SHP77 (cell line): ENCODE data around the gene STK40.

ENCODE experiments used
- DNase-seq, 2 experiments: peaks; one replicate each; lab custom pipeline; 2025; lab: John Stamatoyannopoulos, UW

STK40 gene

GRCh38 chr1:36369061-36369861 is 16.5 kb downstream of the STK40 start:
- peak; percentile 54 to 56 for DNase-seq

DNA sequence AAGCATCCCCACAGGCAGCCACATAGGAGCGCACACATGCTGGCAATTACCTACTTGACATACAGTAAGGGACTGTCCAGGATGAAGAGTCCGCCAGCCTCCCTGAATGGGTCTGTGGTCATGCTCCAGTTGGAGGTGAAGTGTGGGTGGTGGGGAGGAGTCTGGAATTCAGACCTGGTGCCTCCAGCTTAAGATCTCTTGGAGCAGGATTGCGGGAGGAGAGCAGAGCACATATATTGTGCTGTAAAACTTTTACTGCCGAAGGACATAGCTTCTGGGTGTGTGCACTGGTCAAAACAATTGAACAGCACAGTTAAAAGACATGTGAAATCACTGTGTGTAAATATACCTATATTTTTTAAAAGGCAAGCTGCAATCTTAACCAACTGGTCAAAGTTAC is 17.9 kb downstream of the STK40 start:
- DNase-seq: no peak

DNA sequence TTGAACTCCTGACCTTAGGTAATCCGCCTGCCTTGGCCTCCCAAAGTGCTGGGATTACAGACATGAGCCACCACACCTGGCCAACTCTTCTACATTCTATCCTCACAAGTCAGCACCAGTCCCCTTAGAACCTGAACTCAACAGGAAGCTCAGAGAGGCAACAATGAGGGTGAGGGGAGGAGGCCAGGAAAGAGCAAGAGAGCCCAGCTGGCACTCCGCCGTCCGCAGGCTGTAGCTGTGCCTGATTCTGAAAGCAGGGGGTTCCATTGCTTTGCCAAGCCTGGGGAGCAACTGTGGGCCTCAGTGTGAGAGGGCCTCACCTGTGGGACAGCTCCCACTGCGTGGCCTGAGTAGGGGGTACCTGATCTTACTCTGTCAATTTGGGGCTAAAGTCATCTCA is 18.7 kb downstream of the STK40 start:
- DNase-seq: no peak

GRCh38 chr1:36366091-36366661 is 19.5 kb downstream of the STK40 start:
- no peak for DNase-seq

GRCh38 chr1:36365381-36365780 is 20.3 kb downstream of the STK40 start:
- DNase-seq: no peak

DNA sequence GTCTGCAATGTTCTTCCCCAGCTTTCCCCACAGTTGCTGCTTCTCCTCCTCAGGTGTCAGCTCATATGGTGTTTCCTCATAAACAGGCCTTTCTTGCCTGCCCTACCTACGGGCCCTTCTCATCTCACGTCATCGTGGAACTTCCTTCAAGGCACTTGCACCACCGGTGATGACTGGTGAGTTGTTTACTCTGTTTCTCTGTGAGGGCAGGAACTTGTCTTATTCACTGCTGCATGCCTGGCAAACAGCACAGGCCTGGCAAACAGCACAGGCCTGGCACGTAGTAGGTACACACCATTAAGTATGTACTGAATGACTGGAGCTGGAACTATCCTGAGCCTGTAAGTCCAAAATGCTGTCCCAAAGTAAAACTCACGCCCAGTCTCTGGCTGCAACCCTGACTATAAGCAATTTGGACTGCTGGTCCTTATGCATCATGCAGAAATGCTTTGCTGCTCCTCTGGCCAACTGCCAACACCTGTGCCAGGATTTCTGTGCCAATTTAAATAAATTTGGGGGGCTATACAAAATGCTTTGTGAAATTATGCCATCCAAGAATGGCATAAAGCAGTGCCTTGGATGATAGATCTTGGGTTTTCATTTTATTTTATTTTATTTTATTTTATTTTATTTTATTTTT is 25.7 kb downstream of the STK40 start:
- no peak for DNase-seq

GRCh38 chr1:36359383-36359782 is 26.3 kb downstream of the STK40 start:
- no peak for DNase-seq

DNA sequence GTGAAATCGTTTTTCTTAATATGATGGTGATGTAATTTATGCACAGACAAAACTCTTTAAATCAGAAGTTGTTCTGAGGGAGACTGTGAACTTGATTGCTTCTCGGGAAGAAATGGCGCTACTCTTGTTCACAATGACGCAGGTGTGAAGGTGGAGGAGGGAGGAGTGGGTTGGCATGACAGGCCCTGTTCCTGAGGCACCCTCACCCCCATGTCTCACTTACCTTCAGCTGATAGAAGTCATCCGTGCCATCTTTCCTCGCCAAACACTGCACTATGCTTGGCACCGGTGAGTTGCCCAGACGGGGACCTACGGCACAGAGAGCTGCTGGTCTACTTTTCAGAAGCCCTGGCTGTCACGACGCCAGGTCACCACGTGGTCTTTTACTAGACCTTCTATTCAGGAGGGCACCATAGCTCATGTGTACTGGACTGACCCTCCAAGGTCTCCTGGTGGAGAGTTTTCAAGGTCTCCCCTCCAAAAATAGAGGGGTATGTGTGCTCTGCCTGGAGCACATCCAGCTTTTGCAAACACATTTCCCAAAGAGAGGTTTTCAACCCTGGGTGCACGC is 27.1 kb downstream of the STK40 start:
- no peak for DNase-seq

DNA sequence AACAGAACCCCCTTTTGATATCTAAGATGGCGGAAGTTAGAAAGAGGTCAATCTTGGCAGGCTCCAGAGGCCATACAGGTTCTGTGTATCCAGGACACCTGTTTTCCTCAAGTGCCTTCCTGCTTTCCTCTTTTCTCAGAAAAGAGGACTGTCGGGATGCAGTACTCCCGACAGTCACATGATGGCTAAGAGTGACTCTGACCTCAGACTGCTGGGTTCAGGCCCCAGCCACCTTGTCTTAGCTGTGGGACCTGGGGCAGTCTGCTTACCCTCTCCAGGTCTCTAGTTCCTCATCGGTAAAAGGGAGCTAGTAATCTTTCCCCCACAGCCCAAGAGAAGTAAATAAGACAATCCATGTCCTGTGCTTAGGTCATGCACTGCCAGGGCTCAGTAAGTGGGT is 29.9 kb downstream of the STK40 start:
- no peak for DNase-seq

GRCh38 chr1:36354486-36354885 is 31.2 kb downstream of the STK40 start:
- no peak for DNase-seq

DNA sequence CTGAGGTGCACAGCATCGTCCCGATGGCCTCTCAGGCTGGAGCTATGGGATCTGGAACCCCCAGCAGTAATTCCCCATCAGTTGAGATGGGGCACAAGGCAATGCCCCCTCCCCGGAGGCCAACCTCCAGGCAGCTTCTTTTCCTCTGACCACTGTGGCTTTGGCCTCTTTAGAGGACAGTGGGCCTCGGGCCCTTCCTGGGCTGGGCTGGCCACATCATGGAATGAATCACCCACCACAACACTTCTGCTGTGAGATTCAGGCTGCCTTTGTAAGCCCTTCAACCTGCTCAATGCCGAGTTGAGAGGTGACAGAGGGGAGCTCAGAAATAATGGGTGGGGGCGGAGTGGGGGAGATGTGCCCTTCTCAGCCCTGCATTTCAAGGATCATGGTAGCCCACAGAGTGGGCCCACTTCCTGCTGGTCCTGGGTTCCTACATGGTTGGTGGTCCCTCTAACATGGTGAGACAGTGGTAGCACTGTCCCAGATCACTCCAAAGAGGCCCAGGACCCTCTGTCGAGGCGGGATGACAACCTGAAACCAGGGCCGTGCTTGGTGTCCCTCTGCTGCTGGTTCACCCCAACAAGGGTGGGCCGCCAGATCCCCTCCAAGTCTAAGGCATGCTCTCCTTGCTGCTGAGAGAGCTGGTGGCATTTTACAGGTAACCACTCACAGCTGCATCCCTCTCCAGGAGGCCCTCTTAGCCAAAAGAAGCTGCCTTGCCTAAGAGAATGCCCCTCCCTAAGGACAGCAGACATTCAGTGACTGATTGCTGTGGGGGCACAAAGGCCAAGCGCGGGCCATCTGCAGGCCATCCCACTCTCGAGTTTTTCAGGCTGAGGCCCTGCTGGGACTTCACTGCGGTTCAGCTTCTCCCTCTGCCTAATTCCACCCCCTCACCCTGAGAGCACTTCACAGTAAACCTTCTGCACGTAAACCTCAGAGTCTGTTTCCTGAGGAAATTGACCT is 32.5 kb downstream of the STK40 start:
- DNase-seq: no peak

DNA sequence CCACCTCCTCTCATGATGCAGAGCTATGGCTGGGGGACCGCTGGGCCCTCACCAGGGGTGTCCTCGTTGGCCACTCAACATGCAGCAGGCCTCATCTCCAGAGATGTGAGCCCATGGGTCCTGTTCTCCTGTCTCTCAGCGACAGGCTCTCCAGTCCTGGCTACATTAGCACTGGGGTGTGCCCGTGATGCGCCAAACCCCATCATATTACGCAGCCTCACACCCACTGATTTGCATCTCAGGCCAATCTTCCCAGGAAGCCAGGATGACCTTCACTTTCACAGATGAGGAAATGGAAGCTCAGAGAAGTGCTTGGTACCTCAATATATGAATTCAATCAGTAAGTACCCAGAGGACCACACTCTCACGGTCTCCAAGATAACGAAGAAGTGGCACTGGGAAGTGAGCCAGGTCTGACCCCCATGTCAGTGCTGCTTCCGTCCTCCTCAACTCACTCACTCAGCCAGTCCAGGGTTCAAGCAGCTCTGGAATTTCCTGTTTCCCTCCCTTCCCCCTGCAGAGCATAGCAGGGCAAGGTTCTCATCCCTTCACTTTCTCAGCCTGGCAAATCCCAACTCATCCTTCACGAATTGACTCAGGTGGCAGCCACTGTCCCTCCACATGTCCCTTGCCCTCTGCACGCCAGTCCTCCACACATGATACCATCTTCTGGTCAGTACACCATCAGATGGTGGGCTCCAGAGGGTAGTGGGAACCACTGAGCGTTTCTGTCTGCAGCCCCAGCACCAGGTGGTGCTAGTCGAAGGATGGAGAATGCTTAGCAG is 33.4 kb downstream of the STK40 start:
- DNase-seq: no peak

- DNase-seq: no peak
Measured at GRCh38 chr1:36351227-36351977, 34.3 kb downstream of the STK40 start.

- no peak for DNase-seq
Measured at GRCh38 chr1:36350659-36351226, 35.0 kb downstream of the STK40 start.

DNA sequence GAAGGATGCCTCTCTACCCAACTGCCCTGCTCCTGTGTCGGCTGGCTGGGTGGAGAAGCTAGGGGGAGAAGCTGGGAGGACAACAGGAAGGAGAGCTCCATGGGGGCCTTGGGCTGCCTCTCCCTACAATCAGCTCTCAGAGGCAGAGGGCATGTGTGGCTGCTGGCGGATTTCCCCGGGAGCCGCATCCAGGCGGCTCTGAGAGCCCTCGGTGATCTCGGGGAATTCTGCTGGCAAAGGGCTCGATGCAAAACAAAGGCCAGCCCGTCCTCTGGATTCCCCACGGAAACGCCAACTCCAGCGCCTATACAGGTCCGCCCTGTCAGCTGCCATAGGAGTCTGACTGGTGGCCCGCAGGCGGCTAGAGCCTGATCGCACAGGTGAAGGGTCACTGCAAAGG is 35.9 kb downstream of the STK40 start:
- DNase-seq: no peak

DNA sequence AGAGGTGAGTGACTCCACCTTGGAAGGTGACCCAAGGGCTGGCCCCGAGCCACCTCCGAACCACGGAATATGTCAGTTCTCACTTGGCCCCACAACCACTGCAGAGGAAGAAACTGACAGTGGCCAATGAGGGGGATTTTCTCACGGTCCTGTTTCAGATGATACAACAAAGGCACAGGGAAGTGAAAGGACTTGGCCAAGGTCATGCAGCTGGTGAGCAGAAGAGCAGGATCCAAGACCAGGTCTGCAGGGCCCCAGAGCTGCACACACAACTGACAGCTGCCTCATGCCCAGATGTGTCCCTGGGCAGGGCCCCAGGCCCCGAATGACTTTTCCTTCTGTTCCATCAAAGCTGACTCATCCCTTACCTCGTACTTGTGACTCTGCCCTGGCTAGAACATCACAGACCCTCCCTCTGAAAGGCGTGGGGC is 36.5 kb downstream of the STK40 start:
- no peak for DNase-seq

GRCh38 chr1:36346741-36347370 is 38.9 kb downstream of the STK40 start:
- DNase-seq: no peak

- no peak for DNase-seq
Measured at GRCh38 chr1:36345353-36345752, 40.4 kb downstream of the STK40 start.

GRCh38 chr1:36344395-36344680 is 41.4 kb downstream of the STK40 start:
- DNase-seq: no peak
